NCI-H1105 treated with DMSO at 0.1 percent for 48 hours (cell line): ENCODE measurements around the gene PHF5A.

Source experiments
- DNase-seq: peaks from one replicate; lab custom pipeline; 2025; lab: John Stamatoyannopoulos, UW

Gene PHF5A

DNA sequence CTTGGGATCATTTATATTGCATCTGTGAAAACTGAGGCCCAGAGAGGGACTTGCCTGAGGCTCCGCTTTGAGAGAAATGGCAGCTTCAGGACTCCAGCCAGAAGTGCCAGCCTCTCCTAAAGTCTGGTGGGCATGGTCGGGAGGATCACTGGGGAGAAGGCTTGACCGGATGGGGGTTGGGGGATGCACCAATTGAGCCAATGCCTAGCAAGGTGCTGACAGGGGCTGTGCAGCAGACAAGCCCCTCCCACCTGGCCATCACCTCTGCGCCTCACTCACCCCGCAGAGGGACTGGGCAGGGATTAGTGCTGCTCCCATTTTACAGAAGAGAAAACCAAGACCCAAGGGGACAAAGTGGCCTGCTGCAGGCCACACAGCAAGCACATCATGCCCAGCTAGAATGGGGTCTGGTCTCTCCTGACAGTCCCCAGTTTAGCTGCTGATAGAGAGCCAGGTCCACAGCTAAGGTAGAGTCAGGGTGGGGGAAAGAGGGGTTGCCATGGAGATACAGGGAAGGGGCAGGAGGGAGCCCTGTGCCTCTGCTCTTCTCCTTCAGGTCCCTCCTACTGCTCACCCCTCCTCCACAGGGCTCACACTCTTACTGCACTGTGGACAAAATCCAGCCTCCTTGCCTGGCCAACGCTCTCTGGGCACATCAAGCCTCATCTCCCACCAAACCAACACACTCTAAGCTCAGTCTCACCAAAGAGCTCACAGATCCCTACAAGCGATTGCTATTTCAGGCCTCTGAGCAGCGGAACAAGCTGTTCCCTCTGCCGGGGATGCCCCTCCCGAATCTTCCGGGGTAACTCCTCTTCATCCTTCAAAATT, 57.3 kb downstream of the PHF5A start:
- peak; percentile 0 for DNase-seq

DNA sequence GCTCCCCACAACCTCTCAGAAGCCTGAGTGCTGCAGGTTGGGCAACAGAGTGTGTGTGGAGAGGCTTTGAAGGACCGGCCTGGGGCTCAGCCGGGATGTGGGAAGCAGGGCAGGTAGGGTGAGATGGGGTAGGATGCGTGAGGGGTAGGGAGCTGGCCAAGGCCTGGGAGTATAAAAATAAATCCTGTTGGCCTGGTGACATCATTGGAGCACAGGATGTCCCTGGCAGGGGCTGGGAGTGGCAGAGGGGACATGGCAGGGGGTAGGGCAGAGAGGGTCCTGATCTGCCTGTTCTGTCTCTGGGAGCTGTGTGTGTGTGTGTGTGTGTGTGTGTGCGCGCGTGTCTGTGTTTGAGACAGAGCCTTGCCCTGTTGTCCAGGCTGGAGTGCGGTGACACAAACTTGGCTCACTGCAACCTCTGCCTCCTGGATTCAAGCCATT, 58.2 kb downstream of the PHF5A start:
- no peak for DNase-seq
